Upper lobe of right lung (tissue), 1 donor: ENCODE data around the gene APOC3. TPM values are rescaled to one million over a fixed set of nuclear protein-coding genes. Genes with fewer than 3 reads are reported as not detected.

Experiments used
- ATAC-seq: fragments of 200-7000 bp; cut with Tn5 transposase; one replicate; pipeline ENCODE4 v1.9.1; 2020; ENCODE audit warnings: mild to moderate bottlenecking, moderate library complexity
- DNase-seq: peaks from one replicate; pipeline ENCODE4 v3.0.0-alpha.2; 2020
- H3K27ac ChIP-seq: fragments of 200-600 bp; one replicate; pipeline ENCODE4 v1.8.0; 2022
- H3K27me3 ChIP-seq: fragments of 200-600 bp; one replicate; pipeline ENCODE4 v1.8.0; 2022; ENCODE audit warnings: mild to moderate bottlenecking
- H3K36me3 ChIP-seq: fragments of 200-600 bp; one replicate; pipeline ENCODE4 v1.8.0; 2022
- H3K4me1 ChIP-seq: fragments of 200-600 bp; one replicate; pipeline ENCODE4 v1.8.0; 2022
- H3K4me3 ChIP-seq: fragments of 200-600 bp; one replicate; pipeline ENCODE4 v1.8.0; 2022; ENCODE audit warnings: mild to moderate bottlenecking
- H3K9me3 ChIP-seq: fragments of 200-600 bp; one replicate; pipeline ENCODE4 v1.8.0; 2022
- CTCF ChIP-seq: fragments of 200-600 bp; IDR thresholded peaks from one replicate; pipeline ENCODE4 v1.8.0; 2022; ENCODE audit warnings: antibody characterized with exemption
- intact Hi-C: fragments of 100-400 bp; cut with DNase I; formaldehyde crosslinking; loops from one replicate; pipeline ENCODE4 v1.11.0; 2022
- total RNA-seq: library from RNA; stranded (reverse); fragmentation: NEBNext Ultra II Directional; extraction: Animal tissue kit (Norgen Biotek cat#: 25700); gene quantifications from one replicate; pipeline ENCODE4 v1.2.1, GENCODE V29; 2021
- donor health status: DM: no; HTN: yes; CAD: no; lungs with severe emphysema.

Gene APOC3
- total RNA-seq, 1 donor from 2014 or later, result not detected

GRCh38 chr11:116791813-116792143 is 37.9 kb upstream of the APOC3 start, which contains the start of gene APOA5:
APOA5 (minus strand) TSS chr11:116791879; CDS start chr11:116791860, 19 bp downstream.
- no peak for TF ChIP-seq CTCF
- H3K9me3 ChIP-seq, result no peaks in the 10 kb centered on the region
- H3K27me3 ChIP-seq, result no peaks in the 10 kb centered on the region
- no peak for DNase-seq
- no peak within 1 kb of the TSS for H3K4me3 ChIP-seq
- intact Hi-C loops, result no loop called here
- no peaks in the 10 kb centered on the region for H3K36me3 ChIP-seq
- no peak within 1 kb of the TSS for H3K27ac ChIP-seq
- no peak for ATAC-seq
- peaks cover 19% of the 10 kb centered on the region for H3K4me1 ChIP-seq

- H3K27ac ChIP-seq, result no peak overlapping the region
- peaks cover 14% of the 10 kb centered on the region for H3K4me1 ChIP-seq
- DNase-seq, result no peak
- no peaks in the 10 kb centered on the region for H3K36me3 ChIP-seq
- intact Hi-C loops, result no loop called here
- no peak overlapping the region for H3K4me3 ChIP-seq
- H3K27me3 ChIP-seq, result no peaks in the 10 kb centered on the region
- H3K9me3 ChIP-seq, result no peaks in the 10 kb centered on the region
- ATAC-seq, result no peak
- no peak for TF ChIP-seq CTCF
Measured at GRCh38 chr11:116792144-116792868, 37.4 kb upstream of the APOC3 start.

- Histone ChIP-seq H3K36me3 (no peaks in the 10 kb centered on the region), H3K4me3 (no peak overlapping the region), H3K4me1 (peaks cover 14% of the 10 kb centered on the region), H3K27ac (no peak overlapping the region), H3K27me3 (no peaks in the 10 kb centered on the region), H3K9me3 (no peaks in the 10 kb centered on the region)
- intact Hi-C loops, result no loop called here
- ATAC-seq, result no peak
- no peak for DNase-seq
- no peak for TF ChIP-seq CTCF
Measured at GRCh38 chr11:116792869-116793771, 36.6 kb upstream of the APOC3 start.

- H3K9me3 ChIP-seq, result no peaks in the 10 kb centered on the region
- DNase-seq, result no peak
- H3K4me3 ChIP-seq, result no peak overlapping the region
- peak; percentile 14 for ATAC-seq
- intact Hi-C loops, result no loop called here
- no peaks in the 10 kb centered on the region for H3K36me3 ChIP-seq
- peaks cover 10% of the 10 kb centered on the region for H3K4me1 ChIP-seq
- H3K27me3 ChIP-seq, result no peaks in the 10 kb centered on the region
- no peak overlapping the region for H3K27ac ChIP-seq
- no peak for TF ChIP-seq CTCF
Measured at GRCh38 chr11:116793772-116794097, 36.0 kb upstream of the APOC3 start.

- no peaks in the 10 kb centered on the region for H3K27me3 ChIP-seq
- H3K4me3 ChIP-seq, result no peak overlapping the region
- no peak for TF ChIP-seq CTCF
- H3K27ac ChIP-seq, result no peak overlapping the region
- ATAC-seq (no peak), DNase-seq (no peak)
- peaks cover 10% of the 10 kb centered on the region for H3K4me1 ChIP-seq
- no peaks in the 10 kb centered on the region for H3K36me3 ChIP-seq
- no peaks in the 10 kb centered on the region for H3K9me3 ChIP-seq
- intact Hi-C loops, result no loop called here
Measured at GRCh38 chr11:116794851-116795250, 34.9 kb upstream of the APOC3 start.
